Kidney capillary endothelial cell (primary cell): ENCODE measurements around the gene TGFBRAP1.
A peak's percentile ranks its signal among the peaks of the same experiment; 100 is the strongest.

Experiments
- DNase-seq: peaks from one replicate; pipeline ENCODE4 v3.0.0-alpha.2; 2018; ENCODE audit warnings: low spot score

TGFBRAP1 gene, protein sequence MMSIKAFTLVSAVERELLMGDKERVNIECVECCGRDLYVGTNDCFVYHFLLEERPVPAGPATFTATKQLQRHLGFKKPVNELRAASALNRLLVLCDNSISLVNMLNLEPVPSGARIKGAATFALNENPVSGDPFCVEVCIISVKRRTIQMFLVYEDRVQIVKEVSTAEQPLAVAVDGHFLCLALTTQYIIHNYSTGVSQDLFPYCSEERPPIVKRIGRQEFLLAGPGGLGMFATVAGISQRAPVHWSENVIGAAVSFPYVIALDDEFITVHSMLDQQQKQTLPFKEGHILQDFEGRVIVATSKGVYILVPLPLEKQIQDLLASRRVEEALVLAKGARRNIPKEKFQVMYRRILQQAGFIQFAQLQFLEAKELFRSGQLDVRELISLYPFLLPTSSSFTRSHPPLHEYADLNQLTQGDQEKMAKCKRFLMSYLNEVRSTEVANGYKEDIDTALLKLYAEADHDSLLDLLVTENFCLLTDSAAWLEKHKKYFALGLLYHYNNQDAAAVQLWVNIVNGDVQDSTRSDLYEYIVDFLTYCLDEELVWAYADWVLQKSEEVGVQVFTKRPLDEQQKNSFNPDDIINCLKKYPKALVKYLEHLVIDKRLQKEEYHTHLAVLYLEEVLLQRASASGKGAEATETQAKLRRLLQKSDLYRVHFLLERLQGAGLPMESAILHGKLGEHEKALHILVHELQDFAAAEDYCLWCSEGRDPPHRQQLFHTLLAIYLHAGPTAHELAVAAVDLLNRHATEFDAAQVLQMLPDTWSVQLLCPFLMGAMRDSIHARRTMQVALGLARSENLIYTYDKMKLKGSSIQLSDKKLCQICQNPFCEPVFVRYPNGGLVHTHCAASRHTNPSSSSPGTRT

DNA sequence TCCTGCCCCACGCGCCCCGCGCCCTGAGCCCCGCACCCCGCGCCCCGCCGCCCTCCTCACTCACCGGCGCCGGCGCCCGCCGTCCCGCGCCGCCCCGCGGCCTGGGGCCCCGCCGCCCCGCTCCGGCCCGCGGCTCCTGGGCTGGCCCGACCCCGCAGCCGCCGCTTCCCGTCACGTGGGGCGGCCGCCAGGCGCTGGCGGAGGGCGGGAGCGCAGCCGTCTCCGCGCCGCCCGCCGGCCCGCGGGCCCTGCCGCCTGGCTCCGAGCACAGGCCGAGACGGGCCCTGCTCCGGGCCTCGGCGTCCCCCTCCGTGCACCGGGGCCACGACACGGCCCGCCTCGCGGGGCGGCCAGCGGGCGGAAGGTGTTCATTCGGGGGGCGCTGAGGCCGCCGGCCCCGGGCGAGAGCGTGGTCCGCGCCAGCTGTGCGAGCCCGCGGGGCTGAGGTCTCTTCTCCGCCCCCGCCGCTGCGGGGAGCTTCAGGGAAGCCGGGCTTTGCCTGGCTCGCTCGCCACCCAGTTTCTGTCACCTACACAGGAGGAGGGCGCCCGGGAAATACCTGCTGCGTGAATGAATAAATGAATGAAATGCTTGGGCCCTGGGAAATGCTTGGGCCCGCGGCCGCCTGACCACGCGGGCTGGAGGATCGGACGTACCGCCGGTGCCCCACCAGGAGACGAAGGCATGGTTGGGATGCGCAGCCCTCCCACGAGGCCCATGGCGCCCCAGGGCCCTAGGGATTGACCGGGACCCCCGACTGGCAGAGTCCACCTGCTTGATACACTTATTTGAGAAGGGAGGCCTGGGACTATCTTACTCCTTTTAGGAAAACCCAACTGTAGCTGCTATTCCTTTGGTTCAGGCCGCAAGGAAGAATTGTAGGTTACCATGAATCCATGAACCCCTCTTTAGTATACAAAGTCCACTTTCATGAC lies at the start of gene TGFBRAP1:
Gene TGFBRAP1, minus strand, starts transcription at position 175 of the 935 bp plus-strand sequence. CDS start 21,434 bp downstream, outside the sequence.
- DNase-seq, result no peak

- no peak for DNase-seq
These were observed 49.4 kb upstream of the TGFBRAP1 start for GRCh38 chr2:105378921-105379383.

DNA sequence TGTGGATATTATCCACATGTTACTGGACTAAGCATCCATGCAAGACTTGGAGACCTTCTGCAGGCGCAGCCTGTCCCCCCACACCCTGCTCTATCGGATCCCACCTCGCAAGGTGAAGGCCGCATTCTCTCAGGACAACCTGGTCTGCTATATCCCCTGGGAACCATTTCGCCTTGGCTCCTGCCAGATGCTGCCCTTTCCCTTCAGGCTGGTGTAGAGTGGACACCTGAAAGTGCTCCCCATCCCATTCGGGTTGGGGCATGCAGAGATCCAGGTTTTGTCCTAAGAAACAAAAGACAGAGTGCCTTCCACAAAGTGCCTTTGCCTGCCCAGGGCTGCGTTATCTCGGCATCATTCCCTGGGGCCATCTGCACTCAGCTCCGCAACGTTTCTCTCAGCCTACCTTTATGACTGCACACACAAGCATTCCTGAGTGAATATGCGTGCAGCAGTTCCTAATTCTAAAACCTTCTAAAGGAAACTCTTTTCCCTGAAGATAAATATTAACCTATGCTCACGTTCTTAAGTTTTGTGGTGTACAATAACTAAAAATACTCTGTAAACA lies 48.8 kb upstream of the TGFBRAP1 start:
- DNase-seq, result no peak

GRCh38 chr2:105377871-105378270 lies 48.3 kb upstream of the TGFBRAP1 start:
- no peak for DNase-seq

DNA sequence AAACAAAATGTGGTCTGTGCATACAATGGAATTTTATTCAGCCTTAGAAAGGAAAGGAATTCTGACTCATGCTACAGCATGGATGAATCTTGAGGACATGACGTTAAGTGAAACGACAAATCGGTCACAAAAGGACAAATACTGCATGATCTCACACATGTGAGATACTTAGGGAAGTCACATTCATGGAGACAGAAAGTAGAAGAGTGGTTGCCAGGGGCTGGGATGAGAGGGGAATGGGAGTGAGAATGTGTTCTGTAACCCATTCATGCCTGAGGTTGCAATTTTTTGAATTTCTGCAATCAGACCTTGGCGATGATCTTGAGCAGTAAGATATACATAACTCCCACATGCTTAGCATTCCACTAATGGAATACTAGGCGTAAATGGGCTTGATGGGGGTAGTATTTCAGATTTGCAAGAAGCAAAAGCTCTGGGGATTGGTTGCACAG lies 47.3 kb upstream of the TGFBRAP1 start:
- peak; percentile 76 for DNase-seq

DNA sequence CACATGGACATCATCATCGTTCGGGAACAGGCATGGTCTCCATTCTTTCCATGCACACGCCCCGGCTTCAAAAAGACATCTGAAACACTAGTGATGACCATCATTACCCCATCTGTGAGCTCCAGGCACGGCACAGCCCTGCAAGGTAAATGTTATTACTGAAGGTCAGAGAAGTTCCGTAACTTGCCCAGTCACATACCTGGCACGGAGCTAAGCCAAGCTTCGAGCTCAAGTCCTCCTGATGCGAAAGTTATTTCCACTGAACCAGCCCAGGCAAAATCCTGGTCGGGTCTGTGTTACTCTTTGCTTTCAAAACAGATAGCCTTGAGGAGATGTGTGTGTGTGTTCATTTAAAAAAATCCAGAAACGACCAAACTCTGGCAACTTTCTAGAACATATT lies 46.5 kb upstream of the TGFBRAP1 start:
- no peak for DNase-seq

DNA sequence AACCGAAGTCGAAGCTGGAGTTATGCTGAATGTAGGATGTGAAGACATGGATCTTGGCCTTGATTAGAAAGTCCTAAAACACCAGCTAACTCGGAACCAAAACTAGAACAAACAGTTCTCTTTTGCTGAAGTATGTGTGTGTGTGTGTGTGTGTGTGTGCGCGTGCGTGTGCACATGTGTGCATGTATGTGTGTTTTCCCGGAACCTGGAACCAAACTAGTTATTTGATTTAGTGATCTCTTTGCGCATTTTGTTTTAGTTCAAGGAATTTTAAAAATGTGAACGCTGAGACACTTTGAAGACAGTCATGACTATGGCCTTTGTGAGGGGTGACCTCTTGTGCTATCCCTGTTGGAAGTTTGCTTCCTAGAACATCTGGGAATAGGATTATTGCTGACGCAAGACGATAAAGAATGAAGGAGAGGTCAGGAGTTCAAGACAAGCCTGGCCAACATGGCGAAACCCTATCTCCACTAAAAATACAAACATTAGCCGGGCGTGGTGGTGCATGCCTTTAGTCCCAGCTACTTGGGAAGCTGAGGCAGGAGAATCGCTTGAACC lies 45.5 kb upstream of the TGFBRAP1 start:
- no peak for DNase-seq

DNA sequence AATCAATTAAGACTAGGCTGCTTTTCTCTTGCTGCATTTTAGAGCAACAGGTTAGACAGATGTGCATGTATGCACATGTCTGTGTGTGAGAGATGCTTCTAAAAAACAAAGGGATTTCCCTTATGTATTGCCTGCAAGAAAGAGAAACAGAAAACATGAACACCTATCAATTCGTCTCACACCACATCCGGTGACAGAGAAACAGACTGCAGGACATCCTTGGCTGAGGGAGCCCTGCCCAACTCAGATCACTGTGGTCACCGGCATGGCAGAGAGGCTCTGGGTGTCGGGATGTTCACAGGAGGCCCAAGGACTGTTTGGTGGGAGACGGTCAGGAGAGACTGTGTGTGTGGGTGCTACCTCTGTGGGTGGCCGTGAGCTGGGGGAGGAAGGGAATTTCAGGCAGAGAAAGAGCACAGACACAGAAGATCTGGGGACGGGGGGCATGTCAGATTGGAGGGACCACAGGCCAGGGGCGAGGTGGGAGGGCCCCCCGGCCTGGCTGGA lies 44.4 kb upstream of the TGFBRAP1 start:
- DNase-seq, result no peak

DNA sequence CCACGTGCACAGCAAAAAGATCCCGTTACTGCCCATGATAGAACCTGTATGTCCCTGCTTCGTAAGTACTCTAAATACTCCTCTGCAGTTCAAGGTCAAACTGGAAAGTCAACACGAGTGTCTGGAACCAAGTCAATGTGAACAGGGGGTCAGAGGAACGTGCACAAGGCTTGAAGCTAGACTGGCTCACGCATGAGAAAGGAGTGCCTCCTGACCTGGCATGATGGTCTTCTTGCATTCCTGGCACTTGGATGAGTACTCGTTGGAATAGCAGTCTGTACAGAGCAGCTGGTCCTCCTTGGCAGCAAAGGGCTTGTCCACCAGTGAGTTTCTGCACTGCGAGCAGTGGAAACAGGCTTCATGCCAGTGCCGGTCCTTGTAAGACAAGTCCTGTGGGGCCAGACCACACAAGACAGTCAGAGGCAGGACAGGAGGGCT lies 43.8 kb upstream of the TGFBRAP1 start:
- DNase-seq, result no peak

GRCh38 chr2:105371810-105372209 lies 42.3 kb upstream of the TGFBRAP1 start:
- DNase-seq, result no peak

DNA sequence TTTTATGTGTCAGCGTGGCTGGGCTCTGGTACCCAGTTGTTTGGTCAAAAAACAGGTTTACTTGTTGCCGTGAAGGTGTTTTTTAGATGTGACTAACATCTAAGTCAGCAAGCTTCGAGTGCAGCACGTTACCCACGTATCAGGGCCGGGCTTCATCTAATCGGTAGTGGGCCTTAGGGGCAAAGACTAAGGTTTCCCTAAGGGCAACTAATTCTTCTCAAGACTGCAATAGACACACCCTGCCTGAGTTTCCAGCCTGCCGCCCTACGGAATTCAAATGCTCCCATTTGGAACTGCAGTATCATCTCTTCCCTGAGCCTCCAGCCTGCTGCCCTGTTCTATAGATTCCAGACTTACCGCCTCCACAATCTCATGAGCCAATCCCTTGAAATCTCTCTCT lies 41.6 kb upstream of the TGFBRAP1 start:
- no peak for DNase-seq

DNA sequence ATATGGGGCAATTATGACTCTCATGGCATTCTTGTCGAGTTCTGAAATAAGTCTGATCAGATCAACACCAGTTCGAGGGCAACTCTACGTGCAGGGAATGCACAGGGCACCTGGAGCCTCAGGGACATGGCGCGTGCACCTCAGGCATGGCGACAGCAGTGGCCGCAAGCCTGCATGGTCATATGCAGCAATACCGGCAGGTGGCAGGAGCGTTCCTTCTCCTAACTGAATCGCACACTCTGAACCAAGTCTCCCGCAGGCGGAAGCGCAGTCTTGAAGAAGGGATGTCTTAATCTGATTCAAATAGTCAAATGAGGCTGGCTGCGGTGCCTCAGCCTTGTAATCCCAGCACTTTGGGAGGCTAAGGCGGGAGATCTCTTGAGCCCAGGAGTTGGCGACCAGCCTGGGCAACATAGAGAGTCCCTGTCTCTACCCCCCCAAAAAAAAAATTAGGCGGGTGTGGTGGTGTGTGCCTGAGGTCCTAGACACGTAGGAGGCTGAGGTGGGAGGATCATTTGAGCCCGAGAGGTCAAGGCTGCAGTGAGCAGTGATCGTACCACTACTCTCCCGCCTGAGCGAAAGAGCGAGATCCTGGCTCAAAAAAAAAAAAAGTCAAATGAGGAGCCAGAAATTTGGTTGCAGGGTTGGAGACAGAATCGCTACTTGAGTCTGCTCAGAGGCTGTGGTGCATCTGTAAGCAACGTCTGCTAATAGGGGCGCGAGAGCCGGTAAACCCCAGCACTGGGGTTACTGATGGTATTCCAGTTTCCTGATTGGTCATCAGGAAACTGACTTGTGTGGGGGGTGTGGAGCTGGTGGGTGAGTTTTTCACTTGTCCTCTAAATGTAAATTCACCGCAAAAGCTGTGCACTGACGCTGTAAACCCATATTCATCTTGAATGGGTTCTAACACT lies 40.5 kb upstream of the TGFBRAP1 start:
- peak; percentile 78 for DNase-seq

DNA sequence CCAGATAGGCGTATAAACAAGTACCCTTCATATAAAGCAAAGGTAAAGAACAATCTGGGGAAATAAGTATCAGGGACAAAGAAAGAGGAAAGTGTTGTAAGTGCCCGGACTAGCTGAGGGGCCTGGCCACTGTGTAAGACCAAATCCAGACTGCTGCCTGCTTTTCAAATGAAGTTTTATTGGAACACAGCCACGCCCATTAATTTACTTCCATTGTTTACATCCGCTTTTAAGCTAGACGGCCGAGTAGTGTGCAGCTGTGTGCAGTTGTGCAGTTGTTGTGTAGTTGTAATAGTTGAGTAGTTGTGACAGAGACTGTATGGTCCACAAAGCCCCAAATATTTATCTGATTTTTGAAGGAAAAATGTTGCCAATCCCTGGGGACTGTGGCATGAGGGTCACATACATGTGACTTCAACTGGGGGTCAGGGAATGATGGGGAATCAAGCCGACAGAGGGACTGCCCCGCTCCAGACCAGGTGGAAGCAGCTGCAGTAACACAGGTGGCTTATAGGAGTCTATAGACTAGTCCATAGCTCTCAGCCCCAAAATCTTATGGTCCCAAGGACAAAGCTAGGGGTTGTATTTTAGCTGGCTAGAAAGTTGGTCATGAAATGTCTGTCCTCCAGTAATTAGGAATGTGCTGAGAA lies 39.3 kb upstream of the TGFBRAP1 start:
- no peak for DNase-seq

GRCh38 chr2:105365206-105365605 lies 35.7 kb upstream of the TGFBRAP1 start:
- no peak for DNase-seq

DNA sequence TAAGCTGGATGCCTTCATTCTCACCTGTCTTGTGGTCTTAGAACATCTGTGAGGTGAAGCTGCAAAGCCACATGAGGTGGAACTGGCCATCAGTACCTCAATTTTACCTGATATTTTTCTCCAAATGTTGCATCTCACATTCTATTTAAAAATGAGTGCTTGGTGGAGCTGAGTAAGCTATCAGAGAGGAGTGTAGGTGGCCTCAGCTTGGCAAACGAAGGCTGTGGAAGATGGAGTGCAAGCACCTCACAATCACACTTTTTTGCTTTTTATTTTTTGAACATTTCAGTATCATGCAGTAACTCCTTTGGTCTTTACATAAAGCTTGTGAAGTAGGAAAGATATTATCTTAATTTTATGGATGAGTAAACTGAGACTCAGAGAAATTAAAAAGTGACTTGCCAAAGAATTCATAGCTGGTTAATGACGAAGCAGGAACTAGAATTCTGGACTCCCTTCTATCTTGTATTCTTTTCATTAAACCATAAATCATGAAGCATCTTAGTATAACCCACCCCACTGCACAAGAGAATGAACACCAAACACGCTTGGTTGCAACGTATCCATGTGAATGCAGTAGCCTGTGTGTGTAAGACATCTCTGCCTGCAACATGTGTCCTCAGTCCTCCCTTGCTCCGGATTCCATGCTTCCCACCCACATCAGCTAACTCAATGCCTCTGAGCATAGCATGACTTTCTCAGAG lies 35.1 kb upstream of the TGFBRAP1 start:
- DNase-seq, result no peak

DNA sequence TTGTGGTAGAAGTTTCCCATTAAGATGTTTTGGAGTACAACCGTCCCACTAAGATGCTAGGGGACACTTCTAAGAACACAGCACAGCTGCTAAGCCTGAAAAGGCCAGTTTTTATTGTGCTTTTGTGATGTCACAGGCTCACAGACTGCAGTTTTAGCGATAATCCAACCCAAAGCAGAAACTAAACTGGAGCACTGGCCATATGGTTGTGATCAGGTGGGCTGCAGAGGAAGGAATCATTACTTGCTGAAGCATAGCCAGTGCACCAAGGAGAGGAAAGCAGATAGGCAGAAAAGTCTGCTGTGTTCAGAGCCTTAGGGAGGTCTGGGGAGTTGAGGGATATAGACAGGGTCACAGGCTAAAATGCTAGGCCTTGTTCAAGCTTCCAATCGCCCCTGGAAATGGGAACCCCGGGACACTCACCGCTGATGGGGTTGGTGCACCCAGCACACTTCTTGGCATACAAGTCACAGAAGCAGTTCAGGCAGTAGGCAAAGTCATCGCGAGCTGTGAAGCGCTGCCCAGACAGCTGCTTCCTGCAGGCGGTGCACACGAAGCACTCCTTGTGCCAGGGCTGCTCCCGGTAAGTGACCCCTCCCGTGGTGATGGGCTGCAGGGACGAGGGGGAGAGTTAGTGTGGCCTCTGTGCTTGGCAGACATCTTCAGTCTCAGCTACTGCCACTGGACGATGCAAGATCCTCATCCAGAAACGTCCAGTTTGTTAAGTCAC lies 33.5 kb upstream of the TGFBRAP1 start:
- no peak for DNase-seq

GRCh38 chr2:105361102-105361889 lies 31.8 kb upstream of the TGFBRAP1 start:
- no peak for DNase-seq
